NCI-H187 treated with DMSO at 0.1 percent for 48 hours (cell line): ENCODE results near the gene PRKG1.

Experiments used
- DNase-seq: peaks from one replicate; lab custom pipeline; 2025; lab: John Stamatoyannopoulos, UW

The PRKG1 gene

DNA sequence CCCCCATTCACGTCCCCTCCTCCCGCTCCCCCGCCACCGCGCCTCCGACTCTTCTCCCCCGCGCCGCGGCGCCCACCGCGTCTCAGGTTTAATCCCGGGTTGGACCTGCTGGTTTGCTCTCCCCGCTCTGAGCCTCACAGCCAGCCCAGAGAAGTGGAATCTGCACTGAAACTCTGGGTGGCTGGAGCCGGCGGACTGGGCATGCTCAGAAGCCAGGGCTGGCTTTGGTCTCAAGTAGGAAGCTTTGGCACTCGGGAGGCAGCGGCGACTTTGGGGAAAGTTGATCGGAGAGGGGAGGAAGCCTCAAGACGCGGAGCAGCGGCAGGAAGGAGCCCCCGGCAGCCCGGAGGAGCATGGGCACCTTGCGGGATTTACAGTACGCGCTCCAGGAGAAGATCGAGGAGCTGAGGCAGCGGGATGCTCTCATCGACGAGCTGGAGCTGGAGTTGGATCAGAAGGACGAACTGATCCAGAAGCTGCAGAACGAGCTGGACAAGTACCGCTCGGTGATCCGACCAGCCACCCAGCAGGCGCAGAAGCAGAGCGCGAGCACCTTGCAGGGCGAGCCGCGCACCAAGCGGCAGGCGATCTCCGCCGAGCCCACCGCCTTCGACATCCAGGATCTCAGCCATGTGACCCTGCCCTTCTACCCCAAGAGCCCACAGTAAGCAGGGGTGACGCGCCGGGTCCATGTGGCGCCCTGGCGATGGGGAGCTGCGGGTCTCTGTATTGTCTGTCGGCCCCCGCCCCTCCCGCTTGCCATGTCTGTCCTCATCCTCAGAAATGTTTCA, at the start of gene PRKG1:
PRKG1 (plus strand) TSS at position 250 of the 791 bp plus-strand sequence.
- no peak for DNase-seq

DNA sequence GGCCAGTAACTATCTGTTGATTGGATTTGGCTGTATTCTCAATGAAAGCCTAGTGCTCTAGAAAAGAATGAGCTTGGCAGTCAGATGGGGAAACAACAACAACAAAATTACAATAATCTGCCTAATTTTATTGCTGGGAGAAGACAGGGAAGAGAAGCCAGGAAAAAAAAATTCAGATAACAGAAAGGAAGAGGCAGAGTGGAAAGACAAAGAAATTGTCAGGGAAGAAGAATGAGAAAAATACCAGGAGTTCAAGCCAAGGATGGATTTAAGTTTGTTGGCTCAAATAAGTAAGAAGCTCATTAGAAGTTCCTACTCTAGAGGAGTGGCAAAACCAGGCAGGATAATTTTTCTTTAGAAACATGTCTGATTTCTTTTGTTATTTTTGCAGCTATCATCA, 45.9 kb upstream of the PRKG1 start:
- DNase-seq = no peak

DNA sequence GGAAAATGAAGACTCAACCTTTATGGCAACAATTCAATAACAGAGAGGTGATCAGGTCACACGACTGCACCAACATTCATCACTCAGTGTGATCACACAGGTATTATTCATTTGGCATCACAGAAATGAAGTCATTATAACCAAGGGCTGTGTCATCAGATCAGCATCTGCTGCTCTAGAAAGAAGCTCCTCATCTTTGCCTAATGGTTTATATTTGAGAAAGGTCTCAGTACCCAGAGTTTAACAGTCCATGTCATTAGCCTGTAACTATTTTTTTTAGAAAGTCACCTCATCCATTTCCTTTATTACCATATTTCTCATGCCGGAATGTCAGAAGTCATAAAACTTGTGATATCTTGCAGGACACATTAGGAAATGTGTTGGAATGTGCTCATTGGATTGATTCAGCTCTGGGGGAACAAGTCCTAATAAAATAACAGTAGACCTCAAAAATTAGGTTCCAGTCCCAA, 45.1 kb upstream of the PRKG1 start:
- no peak for DNase-seq

DNA sequence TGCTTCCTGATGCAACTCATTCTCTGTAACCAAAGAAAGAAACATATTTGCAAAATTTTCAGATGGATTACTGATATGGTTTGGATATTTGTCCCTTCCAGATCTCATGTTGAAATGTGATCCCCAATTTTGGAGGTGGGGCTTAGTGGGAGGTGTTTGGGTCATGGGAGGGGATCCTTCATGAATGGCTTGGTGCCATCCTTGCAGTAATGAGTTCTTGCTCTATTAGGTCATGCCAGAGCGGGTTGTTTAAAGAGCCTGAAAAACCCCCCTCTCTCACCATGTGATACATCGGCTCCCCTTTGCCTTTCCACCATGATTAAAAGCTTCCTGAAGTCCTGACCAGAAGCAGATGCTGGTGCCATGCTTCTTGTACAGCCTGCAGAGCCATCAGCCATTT, 43.8 kb upstream of the PRKG1 start:
- no peak for DNase-seq

DNA sequence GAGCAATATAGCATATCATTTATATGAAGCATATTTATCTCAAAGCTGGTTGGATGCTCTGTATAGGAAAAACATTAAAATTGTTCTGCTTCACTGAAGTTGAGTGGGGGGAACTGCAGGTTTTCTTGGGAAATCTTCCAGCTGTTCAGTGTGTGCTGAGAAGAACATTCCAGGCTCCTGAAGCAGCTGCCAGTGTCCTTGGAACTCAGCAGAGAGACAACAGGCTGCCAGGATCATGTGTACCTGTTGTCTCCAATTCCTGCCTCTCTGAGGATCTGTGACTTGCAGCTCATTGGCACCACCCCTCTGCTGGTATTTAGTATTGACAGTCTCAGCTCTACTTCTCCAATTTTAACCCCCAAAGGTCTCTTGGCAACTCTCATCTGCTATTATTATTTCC, 42.3 kb upstream of the PRKG1 start:
- DNase-seq = no peak

DNA sequence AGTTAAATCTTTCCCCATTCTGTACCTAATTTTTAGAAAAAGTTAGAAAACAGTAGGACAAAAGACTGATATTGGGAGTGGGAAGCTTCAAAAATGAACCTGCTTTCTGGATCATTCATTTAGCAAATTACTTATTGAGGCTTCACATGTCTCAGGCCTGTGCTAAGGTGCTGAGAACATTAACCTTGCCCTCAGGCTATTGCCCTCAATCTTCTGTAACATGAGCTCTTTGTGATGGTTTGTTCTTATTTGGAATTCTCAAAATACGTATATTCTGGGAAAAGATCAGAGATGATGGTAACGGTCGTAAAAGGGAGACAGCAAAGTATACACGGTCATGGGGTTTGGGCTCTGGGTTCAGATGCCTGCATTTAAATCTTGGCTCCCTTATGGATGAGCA, 39.5 kb upstream of the PRKG1 start:
- DNase-seq = no peak

DNA sequence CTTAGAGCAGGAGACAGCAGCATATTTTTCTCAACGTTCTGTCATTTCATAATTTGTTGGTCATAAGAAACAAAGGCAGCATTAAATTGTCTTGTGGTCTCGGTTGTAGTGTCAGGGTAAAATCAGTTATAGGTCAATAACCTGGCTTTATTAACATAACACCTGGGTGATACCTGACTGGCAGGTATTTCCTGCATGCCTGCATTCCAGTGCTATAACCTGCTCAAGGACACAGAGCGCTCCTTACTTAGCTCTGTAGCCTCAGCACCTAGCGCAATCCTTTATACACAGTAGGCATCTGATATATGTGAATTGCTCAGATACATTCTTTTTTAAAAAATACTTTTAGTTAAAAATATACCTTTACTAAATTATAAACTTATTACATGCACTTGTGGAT, 38.9 kb upstream of the PRKG1 start:
- no peak for DNase-seq

DNA sequence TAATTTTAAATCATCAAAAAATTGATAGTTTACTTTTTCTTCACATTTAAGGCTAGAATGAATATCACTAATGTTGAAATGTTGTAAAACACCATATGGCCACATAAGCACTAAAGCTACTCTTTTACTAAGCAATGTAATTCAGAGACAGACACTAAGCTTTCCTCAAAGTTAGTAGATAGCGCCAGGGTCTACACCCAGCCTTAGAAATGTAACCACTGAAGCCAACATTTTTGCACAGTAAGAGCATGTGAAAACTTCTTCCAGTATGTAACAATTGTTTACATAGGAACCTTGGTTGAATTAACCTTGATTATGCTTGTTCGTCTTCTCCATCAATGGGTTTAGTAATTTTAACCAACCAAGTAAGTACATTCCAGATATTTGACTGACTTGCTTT, 28.4 kb upstream of the PRKG1 start:
- no peak for DNase-seq

DNA sequence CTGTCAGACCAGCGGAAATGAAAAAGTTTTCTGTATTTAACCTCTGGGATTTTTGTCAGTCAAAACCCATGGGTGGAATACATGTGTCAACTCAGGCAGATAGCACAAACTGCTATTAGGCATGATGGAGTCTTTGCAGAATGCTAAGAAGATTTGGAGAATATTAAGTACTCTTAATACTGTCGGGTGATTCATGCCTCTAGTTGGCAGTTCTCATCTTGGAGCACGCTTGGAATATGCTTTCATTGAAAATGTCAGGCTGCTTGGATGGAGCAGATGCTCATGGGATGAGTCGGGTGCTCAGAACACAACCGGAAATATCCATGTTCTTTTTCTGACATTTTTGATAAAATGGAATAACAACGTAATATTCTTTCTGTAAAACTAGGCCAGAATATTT, 27.6 kb upstream of the PRKG1 start:
- DNase-seq = no peak

DNA sequence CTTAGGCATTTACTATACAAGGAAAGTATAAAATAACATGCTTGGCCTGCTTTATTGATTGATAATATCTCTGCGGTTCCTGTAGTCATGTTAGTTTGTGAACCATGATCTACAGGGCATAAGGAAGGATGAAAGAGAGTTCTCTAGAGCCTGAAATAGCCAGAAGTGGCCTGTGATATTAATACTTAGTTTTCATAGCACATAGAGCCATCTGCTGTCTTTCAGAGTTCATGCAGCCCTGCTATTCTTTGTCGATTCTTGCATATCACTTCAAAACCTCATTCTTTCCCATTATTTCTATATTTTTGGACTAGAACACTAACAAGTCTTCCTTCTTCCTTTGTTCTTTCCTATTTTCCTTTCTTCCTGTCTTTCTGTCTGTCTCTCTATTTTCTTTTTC, 26.4 kb upstream of the PRKG1 start:
- DNase-seq = no peak

DNA sequence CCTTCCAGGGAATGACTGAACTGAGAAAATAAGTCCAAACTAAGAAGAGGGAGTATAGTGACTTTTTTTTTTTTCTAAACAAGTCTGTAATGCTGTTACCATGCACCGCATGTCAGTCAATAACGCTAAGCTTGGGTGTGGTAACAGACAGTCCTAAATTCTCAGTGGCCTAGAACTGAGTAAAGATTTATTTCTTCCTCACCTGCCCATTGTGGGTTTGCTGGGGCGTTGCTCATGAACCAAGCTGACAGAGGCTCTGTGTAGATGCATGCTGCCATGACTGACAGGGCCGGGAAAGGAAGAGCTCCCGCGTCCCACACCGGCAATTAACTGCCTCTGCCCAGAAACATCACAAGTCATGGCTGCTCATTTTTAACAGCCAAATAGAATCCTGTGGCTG, 25.5 kb upstream of the PRKG1 start:
- no peak for DNase-seq

DNA sequence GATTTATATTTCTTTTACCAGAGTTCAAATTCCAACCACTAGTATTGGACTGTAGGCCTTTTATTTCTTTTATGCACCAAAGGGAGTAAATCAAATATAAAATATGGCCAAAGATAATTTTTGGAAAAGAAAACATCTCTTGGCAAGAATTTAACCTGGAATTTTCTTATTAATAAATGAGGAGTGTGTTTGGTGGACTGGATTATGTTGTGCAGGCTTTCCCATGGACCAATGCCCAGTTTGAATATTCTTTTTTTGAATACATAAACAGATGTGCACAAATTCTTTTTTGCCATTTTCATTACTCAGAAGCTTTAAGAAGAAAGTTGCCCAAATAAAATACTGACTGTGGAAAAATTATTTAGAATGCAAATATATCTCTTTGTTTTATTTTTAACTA, 22.1 kb upstream of the PRKG1 start:
- no peak for DNase-seq

DNA sequence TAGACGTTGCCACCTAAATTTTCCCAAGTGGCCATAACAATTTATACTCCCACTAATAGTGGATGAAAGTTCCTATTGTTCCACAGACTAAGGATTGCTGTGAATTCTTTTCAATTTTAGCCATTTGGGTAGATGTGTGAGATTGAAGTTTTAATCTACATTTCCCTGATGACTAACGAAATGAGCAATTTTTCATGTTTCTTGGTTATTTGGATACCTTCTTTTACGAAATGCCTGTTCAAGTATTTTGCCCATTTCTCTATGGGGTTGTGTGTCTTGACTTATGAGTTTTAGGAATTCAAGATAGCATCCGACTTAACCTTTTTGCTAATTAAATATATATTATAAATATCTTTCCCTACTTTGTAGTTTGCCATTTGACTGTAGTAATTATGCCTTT, 16.4 kb upstream of the PRKG1 start:
- DNase-seq = no peak

DNA sequence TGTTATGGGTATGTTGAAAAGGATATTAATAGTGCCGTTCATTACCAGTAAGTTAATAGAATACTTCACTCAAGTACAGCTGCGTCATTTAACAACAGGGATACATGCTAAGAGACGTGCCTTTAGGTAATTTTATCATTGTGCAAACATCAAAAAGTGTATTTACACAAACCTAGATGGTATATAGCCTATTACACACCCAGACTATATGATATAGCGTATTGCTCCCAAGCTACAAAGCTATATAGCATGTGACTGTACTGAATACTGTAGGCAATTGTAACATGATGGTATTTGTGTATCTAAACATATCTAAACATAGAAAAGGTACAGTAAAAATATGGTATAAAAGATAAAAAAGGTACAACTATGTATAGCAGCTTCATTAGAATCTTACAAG, 11.1 kb upstream of the PRKG1 start:
- no peak for DNase-seq

DNA sequence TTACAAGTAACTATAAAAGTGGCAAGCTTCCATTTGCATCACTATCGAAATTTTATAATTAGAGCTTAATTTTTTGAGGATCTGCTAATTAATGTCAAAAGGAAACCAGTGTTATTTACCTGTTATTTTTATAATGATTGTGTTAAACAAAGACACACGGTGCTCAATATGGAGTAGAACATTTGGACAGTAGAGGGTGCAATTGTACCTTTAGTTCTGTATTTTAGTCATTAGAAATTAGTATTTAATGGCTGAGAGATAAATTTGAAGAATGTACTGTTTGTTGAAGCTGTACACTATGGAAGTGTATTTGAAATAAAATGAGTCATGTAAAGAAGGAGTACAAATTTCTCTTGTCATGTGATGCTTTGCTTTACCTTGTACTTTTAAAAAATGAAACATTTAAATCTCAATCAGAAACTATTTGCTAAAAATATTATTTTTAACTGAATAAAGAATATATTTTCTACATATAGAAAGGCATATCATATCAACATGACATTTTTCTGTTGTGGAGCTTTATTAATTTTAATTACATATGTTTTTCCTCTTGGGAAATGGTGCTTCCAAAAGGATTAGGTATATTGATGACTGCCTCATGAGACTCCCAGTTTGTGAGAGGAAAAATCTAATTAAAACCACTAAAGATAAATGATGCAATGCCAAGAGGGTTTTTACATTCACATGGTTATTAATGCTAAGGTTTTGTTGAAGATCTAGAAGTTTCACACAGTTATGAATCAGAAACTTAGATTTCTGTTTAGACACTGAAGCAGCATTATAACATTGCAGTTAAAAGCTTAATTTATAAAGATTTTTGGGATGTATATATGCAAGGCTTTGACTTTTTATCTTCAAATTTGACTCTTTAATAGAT, 10.4 kb upstream of the PRKG1 start:
- no peak for DNase-seq

DNA sequence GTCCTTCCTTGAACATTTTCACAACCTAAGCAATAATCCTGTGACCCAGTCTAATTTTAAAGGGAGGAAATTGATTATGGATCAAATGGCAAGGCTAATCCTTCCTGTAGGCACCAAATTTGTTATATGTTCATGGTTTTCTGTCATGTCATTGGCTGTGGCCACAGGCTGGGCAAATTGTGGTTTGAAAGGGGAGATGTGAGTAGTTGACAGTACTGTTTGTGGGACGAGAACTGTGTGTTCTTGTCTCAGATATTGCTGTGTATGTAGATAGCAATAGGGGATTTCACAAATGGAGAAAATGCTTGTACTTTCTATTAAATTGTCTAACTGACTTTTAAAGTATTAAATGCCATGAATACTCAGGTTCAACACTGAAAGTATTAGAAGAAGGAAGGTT, 8.1 kb upstream of the PRKG1 start:
- DNase-seq = no peak

DNA sequence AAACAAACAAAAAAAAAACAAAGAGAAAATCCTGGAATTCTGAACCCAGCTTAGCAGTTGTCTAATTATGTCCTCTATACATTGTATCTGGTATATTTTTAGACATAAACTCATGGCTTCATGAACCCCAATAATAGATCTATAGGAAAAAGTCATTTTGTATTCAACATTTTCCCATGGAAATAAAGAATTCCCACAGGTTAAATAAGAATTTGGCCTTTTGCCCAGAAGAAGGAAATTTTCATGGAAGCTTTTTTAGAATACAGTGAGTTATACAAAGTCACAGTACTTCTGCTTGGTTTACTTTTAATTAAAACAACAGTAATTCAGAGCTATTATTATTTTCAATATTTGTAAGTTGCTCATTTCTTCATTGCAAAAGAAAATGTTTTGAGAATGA, 2.1 kb upstream of the PRKG1 start:
- no peak for DNase-seq

DNA sequence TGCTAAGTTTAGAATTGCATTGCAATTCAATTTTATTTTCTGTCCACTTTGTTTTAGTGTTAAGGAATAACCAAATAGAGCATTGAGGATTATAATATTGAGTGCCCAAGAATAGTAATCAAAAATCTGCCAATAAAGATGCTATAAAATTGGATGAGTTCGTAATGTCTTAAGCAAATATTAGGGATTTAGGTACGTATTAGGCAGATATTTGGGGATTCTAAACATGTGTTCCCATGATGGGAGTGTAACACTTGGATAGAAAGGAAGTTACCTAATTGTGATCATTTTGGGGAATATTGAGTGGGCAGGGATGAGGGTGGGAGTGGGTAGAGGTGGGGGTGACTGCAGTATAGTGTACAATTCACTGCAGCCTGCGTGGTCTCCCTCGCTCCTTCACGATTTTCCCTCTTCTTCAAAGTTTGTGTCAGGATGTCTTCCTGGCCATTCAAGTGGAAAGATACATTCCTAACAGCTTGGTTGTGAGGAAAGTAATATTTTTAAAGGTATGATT, 1.3 kb upstream of the PRKG1 start:
- DNase-seq = no peak

DNA sequence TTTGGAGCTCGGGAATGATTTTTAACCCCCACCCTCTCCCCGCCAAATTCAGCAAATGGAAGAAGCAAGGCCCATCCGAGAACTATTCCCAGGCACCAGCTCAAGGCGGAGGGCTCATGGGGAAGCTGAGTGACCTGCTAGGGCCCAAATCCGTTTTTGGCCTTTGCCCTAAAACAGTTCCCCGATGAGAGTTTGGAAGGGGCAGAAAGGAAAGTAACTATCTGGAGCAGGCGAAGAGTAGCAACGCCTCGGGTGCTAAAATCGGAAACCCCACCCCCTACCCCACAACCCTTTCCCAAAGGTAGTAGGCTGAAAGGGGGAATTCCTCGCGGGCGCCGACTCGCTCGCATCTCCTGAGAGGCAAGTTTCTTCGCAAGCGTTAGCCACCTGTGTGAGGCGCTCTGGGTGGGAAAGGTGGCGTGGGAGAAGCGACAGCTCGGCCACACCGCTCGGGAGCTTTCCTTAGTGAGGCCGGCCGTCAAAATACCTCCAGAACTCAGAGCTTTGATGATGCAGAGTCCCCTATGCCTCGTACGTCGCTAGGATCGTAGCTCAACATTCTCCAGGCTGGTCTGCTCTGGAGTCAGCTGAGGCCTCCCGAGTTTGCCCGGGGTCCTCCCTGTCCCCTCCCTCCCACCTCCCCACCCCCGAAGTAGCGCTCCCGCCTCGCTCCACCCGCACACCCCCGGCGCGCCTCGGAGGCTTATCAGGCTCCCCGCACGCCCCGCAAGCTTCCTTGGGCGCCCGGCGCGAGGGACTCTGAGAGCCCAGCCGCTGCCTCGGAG, 642 bp upstream of the PRKG1 start:
- DNase-seq = no peak

DNA sequence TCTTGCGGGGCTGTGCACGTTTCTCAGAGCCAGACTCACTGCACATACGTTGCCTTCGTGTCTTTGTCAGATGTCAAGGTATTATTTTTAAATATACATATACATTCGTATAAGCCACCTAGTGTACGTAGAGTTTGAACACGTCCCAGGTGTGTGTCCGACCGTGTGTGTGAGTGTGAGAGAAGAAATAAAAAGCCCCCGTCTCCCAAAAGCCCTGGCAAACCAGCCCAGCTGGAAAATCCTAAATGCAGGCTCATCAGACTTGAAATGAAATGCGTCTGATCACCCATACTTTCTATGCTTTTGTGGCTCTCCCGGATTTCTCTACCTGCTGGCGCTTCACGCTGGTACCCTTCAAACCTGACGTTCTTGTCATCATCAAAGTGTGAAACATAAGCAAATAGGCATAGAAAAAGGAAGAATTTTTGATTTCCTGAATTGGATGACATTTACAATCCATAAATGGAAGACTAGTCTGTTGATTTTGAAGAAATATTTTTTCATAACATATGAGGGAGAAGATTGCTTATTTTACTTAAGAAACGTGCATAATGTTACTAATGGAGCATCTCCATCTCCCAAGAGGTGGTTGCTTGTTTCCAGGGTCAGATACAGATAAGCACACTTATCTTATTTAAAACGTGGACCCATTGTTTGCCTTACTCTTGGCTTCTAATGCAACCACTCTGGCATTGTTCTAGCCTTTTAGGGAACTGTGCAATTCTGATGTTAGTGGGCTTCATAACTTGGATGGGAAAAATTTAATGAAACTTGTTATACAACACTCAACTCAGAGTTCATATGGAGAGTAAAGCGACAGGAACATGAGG, 971 bp downstream of the PRKG1 start:
- DNase-seq = no peak

DNA sequence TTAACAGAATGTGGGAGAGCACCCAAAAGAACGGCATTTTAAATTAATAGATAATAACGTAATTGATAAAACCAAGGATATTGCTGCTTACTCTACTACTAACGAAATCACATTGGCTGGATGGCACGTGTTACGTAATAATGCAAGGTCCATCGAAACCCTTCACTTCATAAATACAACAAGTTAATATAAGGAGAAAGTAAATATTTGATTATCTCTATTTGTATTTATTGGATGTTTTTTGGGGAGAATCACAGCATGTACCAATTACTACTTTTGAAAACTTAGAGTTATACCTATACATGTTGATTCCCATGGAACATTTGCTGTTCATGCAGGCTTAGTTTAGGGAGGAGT, 1.6 kb downstream of the PRKG1 start:
- no peak for DNase-seq
